WERI-Rb-1 (cell line): ENCODE data around the gene RMRP.
"Not testable (repeated sequence)": the region's sequence is repeated elsewhere in the genome, so short reads cannot be mapped to it uniquely, and the experiment has no call there.

Source experiments
- DNase-seq: peaks from one replicate; pipeline ENCODE4 v3.0.0-alpha.2; 2020
- H3K27ac ChIP-seq: fragments of 250-450 bp; sonication (Bioruptor Pico); 2 replicates; pipeline ENCODE4 v1.5.1; 2020; ENCODE audit warnings: mild to moderate bottlenecking, moderate library complexity
- H3K27me3 ChIP-seq: fragments of 250-450 bp; sonication (Bioruptor Pico); 2 replicates; pipeline ENCODE4 v1.5.1; 2021; ENCODE audit warnings: mild to moderate bottlenecking, low read depth, moderate library complexity; ENCODE audit not compliant: insufficient read depth, severe bottlenecking
- H3K36me3 ChIP-seq: fragments of 250-450 bp; sonication (Bioruptor Pico); 2 replicates; pipeline ENCODE4 v1.5.1; 2020; ENCODE audit warnings: mild to moderate bottlenecking, moderate library complexity
- H3K4me3 ChIP-seq: 2 replicates; pipeline ENCODE4 v1.5.1; 2011; ENCODE audit warnings: low read depth, mild to moderate bottlenecking, control low read depth, low read length
- H3K9me3 ChIP-seq: fragments of 250-450 bp; sonication (Bioruptor Pico); 2 replicates; pipeline ENCODE4 v1.5.1; 2021; ENCODE audit warnings: mild to moderate bottlenecking, moderate library complexity; ENCODE audit not compliant: severe bottlenecking
- TF ChIP-seq, protein P1 (sequence below): IDR thresholded peaks from 2 replicates; pipeline ENCODE4 v1.5.1; 2011; ENCODE audit warnings: low read depth, mild to moderate bottlenecking, control low read depth, inconsistent platforms, low read length

Gene RMRP

GRCh38 chr9:35639631-35640030 lies 18.2 kb downstream of the RMRP start:
- TF ChIP-seq, protein P1, sequence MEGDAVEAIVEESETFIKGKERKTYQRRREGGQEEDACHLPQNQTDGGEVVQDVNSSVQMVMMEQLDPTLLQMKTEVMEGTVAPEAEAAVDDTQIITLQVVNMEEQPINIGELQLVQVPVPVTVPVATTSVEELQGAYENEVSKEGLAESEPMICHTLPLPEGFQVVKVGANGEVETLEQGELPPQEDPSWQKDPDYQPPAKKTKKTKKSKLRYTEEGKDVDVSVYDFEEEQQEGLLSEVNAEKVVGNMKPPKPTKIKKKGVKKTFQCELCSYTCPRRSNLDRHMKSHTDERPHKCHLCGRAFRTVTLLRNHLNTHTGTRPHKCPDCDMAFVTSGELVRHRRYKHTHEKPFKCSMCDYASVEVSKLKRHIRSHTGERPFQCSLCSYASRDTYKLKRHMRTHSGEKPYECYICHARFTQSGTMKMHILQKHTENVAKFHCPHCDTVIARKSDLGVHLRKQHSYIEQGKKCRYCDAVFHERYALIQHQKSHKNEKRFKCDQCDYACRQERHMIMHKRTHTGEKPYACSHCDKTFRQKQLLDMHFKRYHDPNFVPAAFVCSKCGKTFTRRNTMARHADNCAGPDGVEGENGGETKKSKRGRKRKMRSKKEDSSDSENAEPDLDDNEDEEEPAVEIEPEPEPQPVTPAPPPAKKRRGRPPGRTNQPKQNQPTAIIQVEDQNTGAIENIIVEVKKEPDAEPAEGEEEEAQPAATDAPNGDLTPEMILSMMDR: no peak
- Histone ChIP-seq H3K27ac (no peak overlapping the region), H3K27me3 (no peaks in the 10 kb centered on the region), H3K4me3 (no peak overlapping the region), H3K36me3 (no peaks in the 10 kb centered on the region), H3K9me3 (peaks cover 3% of the 10 kb centered on the region)
- DNase-seq: no peak

GRCh38 chr9:35639225-35639624 lies 18.6 kb downstream of the RMRP start:
- not testable (repeated sequence) for DNase-seq, H3K9me3 ChIP-seq, H3K27me3 ChIP-seq, H3K27ac ChIP-seq, H3K36me3 ChIP-seq, H3K4me3 ChIP-seq

- H3K4me3 ChIP-seq, H3K36me3 ChIP-seq, H3K27me3 ChIP-seq, DNase-seq, H3K27ac ChIP-seq, H3K9me3 ChIP-seq: not testable (repeated sequence)
Observed at GRCh38 chr9:35638751-35639150, 19.1 kb downstream of the RMRP start.

DNA sequence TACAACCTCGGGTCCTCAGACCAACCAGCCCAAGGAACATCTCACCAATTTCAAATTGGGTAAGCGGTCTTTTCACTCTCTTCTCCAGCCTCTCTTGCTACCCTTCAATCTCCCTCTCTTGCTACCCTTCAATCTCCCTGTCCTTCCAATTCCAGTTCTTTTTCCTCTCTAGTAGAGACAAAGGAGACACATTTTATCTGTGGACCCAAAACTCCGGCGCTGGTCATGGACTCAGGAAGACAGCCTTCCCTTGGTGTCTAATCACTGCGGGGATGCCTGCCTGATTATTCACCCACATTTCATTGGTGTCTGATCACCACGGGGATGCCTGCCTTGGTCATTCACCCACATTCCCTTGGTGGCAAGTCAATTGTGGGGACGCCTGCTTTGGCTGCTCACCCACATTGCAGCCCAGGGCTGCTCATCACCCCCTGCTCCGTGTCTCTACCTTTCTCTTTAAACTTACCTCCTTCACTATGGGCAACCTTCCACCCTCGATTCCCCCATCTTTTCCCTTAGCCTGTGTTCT lies 20.3 kb downstream of the RMRP start:
- H3K4me3 ChIP-seq, H3K27me3 ChIP-seq, H3K9me3 ChIP-seq, H3K36me3 ChIP-seq, DNase-seq, H3K27ac ChIP-seq: not testable (repeated sequence)

- not testable (repeated sequence) for H3K27ac ChIP-seq, H3K36me3 ChIP-seq, H3K4me3 ChIP-seq, DNase-seq, H3K27me3 ChIP-seq, H3K9me3 ChIP-seq
Observed at GRCh38 chr9:35636877-35637246, 21.0 kb downstream of the RMRP start.

GRCh38 chr9:35636135-35636876 lies 21.5 kb downstream of the RMRP start:
- Histone ChIP-seq H3K4me3 (no peak overlapping the region), H3K9me3 (peaks cover 3% of the 10 kb centered on the region), H3K36me3 (no peaks in the 10 kb centered on the region), H3K27me3 (no peaks in the 10 kb centered on the region), H3K27ac (no peak overlapping the region)
- DNase-seq: no peak
- TF ChIP-seq, protein P1: no peak

- TF ChIP-seq, protein P1: no peak
- Histone ChIP-seq H3K36me3 (no peaks in the 10 kb centered on the region), H3K4me3 (no peak overlapping the region), H3K27ac (no peak overlapping the region), H3K9me3 (peaks cover 3% of the 10 kb centered on the region), H3K27me3 (no peaks in the 10 kb centered on the region)
- no peak for DNase-seq
Observed at GRCh38 chr9:35635730-35636129, 22.1 kb downstream of the RMRP start.

DNA sequence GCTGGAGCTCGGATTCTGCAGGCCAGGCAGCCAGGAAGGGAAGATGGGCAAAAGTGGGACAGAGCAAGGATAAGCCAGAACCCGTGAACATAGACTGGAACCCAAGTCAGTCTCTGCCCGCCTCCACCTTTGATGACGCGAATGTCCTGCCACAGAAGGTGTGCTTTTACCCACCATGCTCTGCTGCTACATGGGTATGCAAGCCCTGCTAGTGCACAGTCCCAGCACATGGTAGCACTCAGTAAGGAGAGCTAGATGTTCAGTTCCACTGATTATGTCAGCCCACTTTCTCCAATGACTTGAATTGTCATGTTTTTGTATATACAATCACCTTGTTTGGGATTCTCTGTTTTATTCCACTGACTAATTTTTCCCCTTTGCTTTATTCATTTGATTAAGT lies 28.2 kb downstream of the RMRP start:
- no peak overlapping the region for H3K4me3 ChIP-seq
- TF ChIP-seq, protein P1: no peak
- no peaks in the 10 kb centered on the region for H3K27me3 ChIP-seq
- no peak for DNase-seq
- H3K9me3 ChIP-seq: no peaks in the 10 kb centered on the region
- no peaks in the 10 kb centered on the region for H3K36me3 ChIP-seq
- no peak overlapping the region for H3K27ac ChIP-seq
